ENCODE measurements around the gene DYNC1H1. TPM values are rescaled to one million over a fixed set of nuclear protein-coding genes. Genes with fewer than 3 reads are reported as not detected.

The DYNC1H1 gene
- polyA plus RNA-seq, 1 donor (not counting 4 experiments of a cell fraction or from before 2014, with no cell fraction given), result 166 TPM

- H2AFZ ChIP-seq (ENCODE audit: control insufficient read depth, low read length), result no peak overlapping the region
- no peak overlapping the region for H3K4me2 ChIP-seq (ENCODE audit: control insufficient read depth, extremely low read depth, insufficient read depth, low read depth, low read length)
- H3K9me1 ChIP-seq (ENCODE audit: control insufficient read depth, extremely low read depth, insufficient read depth, low read length), result no peaks in the 10 kb centered on the region
- no peak for DNase-seq (ENCODE audit: low read depth, low spot score)
- no peak overlapping the region for H3K4me3 ChIP-seq (ENCODE audit: control insufficient read depth in 2 of 3, extremely low read depth in 1 of 3, insufficient read depth in 2 of 3, low read depth in 1 of 3, low read length in 3 of 3)
- H4K20me1 ChIP-seq (ENCODE audit: control insufficient read depth, extremely low read depth, insufficient read depth, low read length), result no peaks in the 10 kb centered on the region
- no peaks in the 10 kb centered on the region for H3K79me2 ChIP-seq (ENCODE audit: control insufficient read depth, insufficient read depth, low read length)
- TF ChIP-seq EZH2 (IDR thresholded peaks at IDR 0.05; ENCODE audit: low read length), result no peak
- TF ChIP-seq, protein P1, sequence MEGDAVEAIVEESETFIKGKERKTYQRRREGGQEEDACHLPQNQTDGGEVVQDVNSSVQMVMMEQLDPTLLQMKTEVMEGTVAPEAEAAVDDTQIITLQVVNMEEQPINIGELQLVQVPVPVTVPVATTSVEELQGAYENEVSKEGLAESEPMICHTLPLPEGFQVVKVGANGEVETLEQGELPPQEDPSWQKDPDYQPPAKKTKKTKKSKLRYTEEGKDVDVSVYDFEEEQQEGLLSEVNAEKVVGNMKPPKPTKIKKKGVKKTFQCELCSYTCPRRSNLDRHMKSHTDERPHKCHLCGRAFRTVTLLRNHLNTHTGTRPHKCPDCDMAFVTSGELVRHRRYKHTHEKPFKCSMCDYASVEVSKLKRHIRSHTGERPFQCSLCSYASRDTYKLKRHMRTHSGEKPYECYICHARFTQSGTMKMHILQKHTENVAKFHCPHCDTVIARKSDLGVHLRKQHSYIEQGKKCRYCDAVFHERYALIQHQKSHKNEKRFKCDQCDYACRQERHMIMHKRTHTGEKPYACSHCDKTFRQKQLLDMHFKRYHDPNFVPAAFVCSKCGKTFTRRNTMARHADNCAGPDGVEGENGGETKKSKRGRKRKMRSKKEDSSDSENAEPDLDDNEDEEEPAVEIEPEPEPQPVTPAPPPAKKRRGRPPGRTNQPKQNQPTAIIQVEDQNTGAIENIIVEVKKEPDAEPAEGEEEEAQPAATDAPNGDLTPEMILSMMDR (optimal IDR thresholded peaks at IDR 0.05 in 1 of 3, IDR thresholded peaks at IDR 0.05 in 1 of 3, conservative IDR thresholded peaks at IDR 0.05 in 1 of 3; ENCODE audit: extremely low read depth in 1 of 3, insufficient read depth in 2 of 3, low read length in 3 of 3), result no peak
- peaks cover 7 to 11% of the 10 kb centered on the region in 2 experiments for H3K36me3 ChIP-seq (ENCODE audit: control insufficient read depth in 2 of 2, extremely low read depth in 1 of 2, insufficient read depth in 2 of 2, low read length in 2 of 2)
- no peaks in the 10 kb centered on the region for H3K9me3 ChIP-seq (ENCODE audit: control insufficient read depth, low read depth, low read length)
- no peak overlapping the region for H3K9ac ChIP-seq (ENCODE audit: control insufficient read depth, extremely low read depth, insufficient read depth, low read length)
- no peak for FAIRE-seq
- H3K27ac ChIP-seq (ENCODE audit: control insufficient read depth, insufficient read depth, low read length), result no peak overlapping the region
- no peaks in the 10 kb centered on the region for H3K27me3 ChIP-seq (ENCODE audit: control insufficient read depth, extremely low read depth, insufficient read depth, low read length)
- dilution Hi-C loops (cut with MboI; ENCODE audit: extremely low pct_ligation_motif_present, low sequenced_read_pairs), result no loop called here
- no peaks in the 10 kb centered on the region for H3K4me1 ChIP-seq (ENCODE audit: control insufficient read depth, extremely low read depth, insufficient read depth, low read length)
These were observed 47.5 kb upstream of the DYNC1H1 start for GRCh38 chr14:101916816-101917412.

DNA sequence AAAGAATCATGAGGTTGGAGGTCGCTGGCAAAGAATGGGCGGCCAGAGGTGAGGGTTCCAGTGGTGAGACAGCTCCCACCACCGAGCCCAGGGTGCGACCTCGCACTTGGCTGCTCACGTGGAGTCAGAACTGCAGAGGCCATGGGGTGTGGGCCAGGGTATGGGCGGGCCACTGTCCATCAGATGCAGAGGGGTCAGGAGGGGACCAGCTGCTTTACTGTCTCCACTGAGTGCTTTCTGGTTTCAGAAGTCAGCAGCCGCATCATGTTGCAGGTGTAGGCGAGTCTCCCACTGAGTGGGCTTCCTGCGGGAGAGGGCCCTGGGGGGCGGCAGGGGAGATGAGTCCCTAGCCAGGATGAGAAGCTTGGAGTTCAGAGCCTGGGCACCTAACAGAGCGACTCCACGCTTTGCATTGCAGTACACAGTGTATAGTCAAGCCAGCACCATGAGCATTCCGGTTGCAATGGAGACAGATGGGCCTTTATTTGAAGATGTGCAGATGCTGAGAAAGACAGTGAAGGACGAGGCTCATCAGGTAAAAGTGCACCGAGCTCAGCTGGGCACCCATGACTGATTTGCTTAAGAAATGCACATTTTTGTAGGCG, 46.9 kb upstream of the DYNC1H1 start:
- DNase-seq (ENCODE audit: low read depth, low spot score) (no peak), FAIRE-seq (no peak)
- Histone ChIP-seq H3K27ac (ENCODE audit: control insufficient read depth, insufficient read depth, low read length) (no peak overlapping the region), H3K4me2 (ENCODE audit: control insufficient read depth, extremely low read depth, insufficient read depth, low read depth, low read length) (no peak overlapping the region), H3K36me3 (ENCODE audit: control insufficient read depth in 2 of 2, extremely low read depth in 1 of 2, insufficient read depth in 2 of 2, low read length in 2 of 2) (peaks cover 6 to 11% of the 10 kb centered on the region in 2 experiments), H3K4me1 (ENCODE audit: control insufficient read depth, extremely low read depth, insufficient read depth, low read length) (no peaks in the 10 kb centered on the region), H3K9me3 (ENCODE audit: control insufficient read depth, low read depth, low read length) (no peaks in the 10 kb centered on the region), H2AFZ (ENCODE audit: control insufficient read depth, low read length) (no peak overlapping the region), H3K27me3 (ENCODE audit: control insufficient read depth, extremely low read depth, insufficient read depth, low read length) (no peaks in the 10 kb centered on the region), H3K4me3 (ENCODE audit: control insufficient read depth in 2 of 3, extremely low read depth in 1 of 3, insufficient read depth in 2 of 3, low read depth in 1 of 3, low read length in 3 of 3) (no peak overlapping the region), H4K20me1 (ENCODE audit: control insufficient read depth, extremely low read depth, insufficient read depth, low read length) (no peaks in the 10 kb centered on the region), H3K9ac (ENCODE audit: control insufficient read depth, extremely low read depth, insufficient read depth, low read length) (no peak overlapping the region), H3K9me1 (ENCODE audit: control insufficient read depth, extremely low read depth, insufficient read depth, low read length) (no peaks in the 10 kb centered on the region), H3K79me2 (ENCODE audit: control insufficient read depth, insufficient read depth, low read length) (no peaks in the 10 kb centered on the region)
- TF ChIP-seq, protein P1 (optimal IDR thresholded peaks at IDR 0.05 in 1 of 3, IDR thresholded peaks at IDR 0.05 in 1 of 3, conservative IDR thresholded peaks at IDR 0.05 in 1 of 3; ENCODE audit: extremely low read depth in 1 of 3, insufficient read depth in 2 of 3, low read length in 3 of 3), result no peak
- no peak for TF ChIP-seq EZH2 (IDR thresholded peaks at IDR 0.05; ENCODE audit: low read length)
- dilution Hi-C loops (cut with MboI; ENCODE audit: extremely low pct_ligation_motif_present, low sequenced_read_pairs), result no loop called here
